CD4-positive, alpha-beta memory T cell (primary cell): ENCODE data around the gene FAM217A. TPM values are rescaled to one million over a fixed set of nuclear protein-coding genes. Genes with fewer than 3 reads are reported as not detected.

ENCODE experiments used
- polyA plus RNA-seq, 2 donors: library from polyadenylated mRNA; unstranded; fragments of 300-500 nt; fragmentation: Illumina TruSeq; gene quantifications; one replicate each; pipeline ENCODE4 v1.2.3, GENCODE V29; 2021
- total RNA-seq, 2 experiments: library from RNA; stranded (reverse); gene quantifications; one replicate each; pipeline ENCODE4 v1.2.3, GENCODE V29; 2021

FAM217A gene
- total and polyA plus RNA-seq, 4 experiments from 2014 or later: not detected

Other genes with a start within 250 kb of the FAM217A start
- gene FAM50B, start 229.8 kb downstream of the FAM217A start, total RNA-seq: 10 to 100 TPM; 15.0 to 15.4 TPM
- 10 to 100 TPM in 1 of 2 donors, 1 to 10 TPM in 1; 4.5 to 19.4 TPM for gene FAM50B, start 229.8 kb downstream of the FAM217A start, polyA plus RNA-seq
- 10 to 100 TPM; 53.9 to 59.8 TPM for gene ECI2, start 56.4 kb upstream of the FAM217A start, total RNA-seq
- 10 to 100 TPM; 66.1 to 68.6 TPM for gene ECI2, start 56.4 kb upstream of the FAM217A start, polyA plus RNA-seq